ENCODE data around the gene TRIM62.
"Not testable (repeated sequence)": the region's sequence is repeated elsewhere in the genome, so short reads cannot be mapped to it uniquely, and the experiment has no call there.

Gene TRIM62

DNA sequence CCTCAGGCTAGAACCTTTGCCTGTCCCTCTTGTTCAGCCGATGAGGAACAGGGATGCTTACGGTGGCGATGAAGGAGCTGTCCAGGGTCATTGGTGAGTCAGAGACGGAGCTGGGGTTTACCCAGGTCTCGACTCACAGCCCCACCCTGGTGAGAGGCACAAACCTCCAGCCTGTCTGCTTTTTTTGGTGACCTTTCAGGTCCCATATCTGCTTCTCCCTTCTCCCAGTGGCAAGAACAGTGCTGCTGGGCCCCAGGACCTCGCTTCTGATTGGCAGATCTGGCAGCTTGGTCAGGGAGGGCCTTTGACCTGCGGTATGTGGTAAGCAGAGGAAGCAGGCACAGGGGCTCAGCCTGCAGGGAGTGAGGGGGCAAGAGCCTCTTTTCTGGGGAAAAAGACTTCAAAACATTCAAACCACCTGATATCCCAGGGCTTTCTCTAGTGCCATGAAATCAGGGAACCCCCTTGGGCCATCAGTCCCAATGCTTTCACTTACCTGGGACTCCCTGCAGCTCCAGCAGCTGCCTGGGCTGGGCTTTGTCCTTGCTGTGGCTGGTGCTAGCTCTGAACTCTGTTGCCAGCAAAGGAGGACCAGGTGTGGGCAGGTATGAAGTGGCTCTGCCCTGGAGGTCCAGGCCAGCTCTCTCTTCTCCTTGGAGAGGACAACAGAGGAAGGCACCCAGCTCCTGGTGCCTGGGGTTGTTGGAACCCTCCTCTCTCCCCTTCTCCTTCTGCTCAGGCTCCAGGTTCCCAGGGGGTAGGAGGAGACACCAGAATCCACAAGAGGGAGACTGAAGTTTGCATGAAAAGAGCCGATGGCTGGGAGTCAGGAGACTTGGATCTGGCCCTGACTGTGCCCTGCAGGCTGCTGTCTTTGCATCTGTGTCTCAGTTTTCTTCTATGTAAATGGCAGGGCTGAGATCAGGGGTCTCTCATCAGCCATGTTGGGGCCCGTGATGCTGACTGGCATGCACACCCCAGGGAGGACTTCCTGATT, 41.4 kb downstream of the TRIM62 start:
- Histone ChIP-seq H4K20me1 (ENCODE audit: insufficient read depth, low read length) (0 out of 2 replicates have a peak, but pooled peaks cover 9% of the 10 kb centered on the region), H3K4me3 (ENCODE audit: low read depth in 1 of 2, low read length in 2 of 2) (no peak overlapping the region), H3K27me3 (ENCODE audit: insufficient read depth, low read length, poor library complexity) (no peaks in the 10 kb centered on the region), H3K9me3 (ENCODE audit: insufficient read depth, low read length, severe bottlenecking) (no peaks in the 10 kb centered on the region), H3K4me1 (ENCODE audit: insufficient read depth, low read length) (no peaks in the 10 kb centered on the region), H3K79me2 (ENCODE audit: insufficient read depth, low read length) (no peaks in the 10 kb centered on the region), H2AFZ (ENCODE audit: low read depth, low read length) (no peak overlapping the region), H3K4me2 (ENCODE audit: insufficient read depth, low read length) (no peak overlapping the region), H3K36me3 (ENCODE audit: insufficient read depth, low read length) (peaks cover 8% of the 10 kb centered on the region), H3K27ac (ENCODE audit: low read length) (no peak overlapping the region), H3K9ac (ENCODE audit: low read depth, low read length) (no peak overlapping the region)
- ATAC-seq (ENCODE audit: insufficient read depth, low read depth), result no peak
- DNase-seq, result no peak
- TF ChIP-seq, protein P1, sequence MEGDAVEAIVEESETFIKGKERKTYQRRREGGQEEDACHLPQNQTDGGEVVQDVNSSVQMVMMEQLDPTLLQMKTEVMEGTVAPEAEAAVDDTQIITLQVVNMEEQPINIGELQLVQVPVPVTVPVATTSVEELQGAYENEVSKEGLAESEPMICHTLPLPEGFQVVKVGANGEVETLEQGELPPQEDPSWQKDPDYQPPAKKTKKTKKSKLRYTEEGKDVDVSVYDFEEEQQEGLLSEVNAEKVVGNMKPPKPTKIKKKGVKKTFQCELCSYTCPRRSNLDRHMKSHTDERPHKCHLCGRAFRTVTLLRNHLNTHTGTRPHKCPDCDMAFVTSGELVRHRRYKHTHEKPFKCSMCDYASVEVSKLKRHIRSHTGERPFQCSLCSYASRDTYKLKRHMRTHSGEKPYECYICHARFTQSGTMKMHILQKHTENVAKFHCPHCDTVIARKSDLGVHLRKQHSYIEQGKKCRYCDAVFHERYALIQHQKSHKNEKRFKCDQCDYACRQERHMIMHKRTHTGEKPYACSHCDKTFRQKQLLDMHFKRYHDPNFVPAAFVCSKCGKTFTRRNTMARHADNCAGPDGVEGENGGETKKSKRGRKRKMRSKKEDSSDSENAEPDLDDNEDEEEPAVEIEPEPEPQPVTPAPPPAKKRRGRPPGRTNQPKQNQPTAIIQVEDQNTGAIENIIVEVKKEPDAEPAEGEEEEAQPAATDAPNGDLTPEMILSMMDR (IDR thresholded peaks at IDR 0.05; ENCODE audit: borderline replicate concordance, extremely low read depth, low read length, poor library complexity, severe bottlenecking), result no peak
- no peak for TF ChIP-seq EZH2 (IDR thresholded peaks at IDR 0.05; ENCODE audit: borderline replicate concordance, low read depth, low read length, severe bottlenecking)

DNA sequence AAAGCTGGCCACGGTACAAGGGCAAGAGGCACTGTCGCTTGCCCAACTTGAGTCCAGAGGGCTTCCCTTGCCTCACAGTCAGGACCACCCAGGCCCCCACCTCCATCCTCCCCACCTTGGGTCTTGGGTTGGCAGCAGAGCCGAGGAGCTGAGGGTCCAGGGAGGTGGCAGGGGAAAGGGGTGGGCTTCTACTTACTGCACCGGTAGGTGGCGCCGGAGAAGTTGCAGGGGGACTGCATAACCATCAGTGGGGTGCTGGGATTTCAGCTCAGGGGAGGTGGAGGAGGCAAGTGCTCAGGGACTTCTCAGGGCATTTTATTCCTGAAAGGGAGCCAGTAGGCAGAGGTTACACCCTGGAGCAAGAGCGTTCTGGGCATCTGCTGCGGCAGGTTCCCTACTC, 44.0 kb downstream of the TRIM62 start:
- Histone ChIP-seq H3K9ac (ENCODE audit: low read depth, low read length) (no peak overlapping the region), H3K27ac (ENCODE audit: low read length) (no peak overlapping the region), H3K36me3 (ENCODE audit: insufficient read depth, low read length) (no peaks in the 10 kb centered on the region), H2AFZ (ENCODE audit: low read depth, low read length) (no peak overlapping the region), H4K20me1 (ENCODE audit: insufficient read depth, low read length) (peaks cover 8% of the 10 kb centered on the region; the same call in 1 of the 2 replicates), H3K27me3 (ENCODE audit: insufficient read depth, low read length, poor library complexity) (no peaks in the 10 kb centered on the region), H3K4me2 (ENCODE audit: insufficient read depth, low read length) (no peak overlapping the region), H3K4me3 (ENCODE audit: low read depth in 1 of 2, low read length in 2 of 2) (no peak overlapping the region), H3K4me1 (ENCODE audit: insufficient read depth, low read length) (no peaks in the 10 kb centered on the region), H3K9me3 (ENCODE audit: insufficient read depth, low read length, severe bottlenecking) (no peaks in the 10 kb centered on the region), H3K79me2 (ENCODE audit: insufficient read depth, low read length) (no peaks in the 10 kb centered on the region)
- ATAC-seq (ENCODE audit: insufficient read depth, low read depth), result peak; percentile 76
- peak; percentile 41 for DNase-seq
- TF ChIP-seq, protein P1 (IDR thresholded peaks at IDR 0.05; ENCODE audit: borderline replicate concordance, extremely low read depth, low read length, poor library complexity, severe bottlenecking), result peak; percentile 52
- TF ChIP-seq EZH2 (IDR thresholded peaks at IDR 0.05; ENCODE audit: borderline replicate concordance, low read depth, low read length, severe bottlenecking), result no peak

DNA sequence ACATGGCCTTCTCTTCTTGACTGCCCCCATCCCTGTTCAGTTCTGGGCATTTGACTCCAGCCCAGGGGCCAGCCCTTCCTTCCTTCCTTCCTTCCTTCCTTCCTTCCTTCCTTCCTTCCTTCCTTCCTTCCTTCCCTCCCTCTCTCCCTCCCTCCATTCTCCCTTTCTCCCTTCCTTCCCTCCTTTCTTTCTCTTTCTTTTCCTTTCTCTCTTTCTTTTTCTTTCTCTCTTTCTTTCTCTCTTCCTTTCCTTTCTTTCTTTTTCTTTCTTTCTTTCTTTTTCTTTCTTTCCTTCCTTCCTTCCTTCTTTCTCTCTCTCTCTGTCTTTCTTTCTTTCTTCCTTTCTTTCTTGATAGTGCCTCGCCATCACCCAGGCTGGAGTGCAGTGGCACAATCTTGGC, 45.8 kb downstream of the TRIM62 start:
- H4K20me1 ChIP-seq (ENCODE audit: insufficient read depth, low read length); H3K9me3 ChIP-seq (ENCODE audit: insufficient read depth, low read length, severe bottlenecking); H3K36me3 ChIP-seq (ENCODE audit: insufficient read depth, low read length); H3K79me2 ChIP-seq (ENCODE audit: insufficient read depth, low read length); H3K4me2 ChIP-seq (ENCODE audit: insufficient read depth, low read length); H3K27ac ChIP-seq (ENCODE audit: low read length); H2AFZ ChIP-seq (ENCODE audit: low read depth, low read length); H3K27me3 ChIP-seq (ENCODE audit: insufficient read depth, low read length, poor library complexity); DNase-seq; ATAC-seq (ENCODE audit: insufficient read depth, low read depth); H3K9ac ChIP-seq (ENCODE audit: low read depth, low read length); H3K4me1 ChIP-seq (ENCODE audit: insufficient read depth, low read length); H3K4me3 ChIP-seq (ENCODE audit: low read depth in 1 of 2, low read length in 2 of 2): not testable (repeated sequence)

DNA sequence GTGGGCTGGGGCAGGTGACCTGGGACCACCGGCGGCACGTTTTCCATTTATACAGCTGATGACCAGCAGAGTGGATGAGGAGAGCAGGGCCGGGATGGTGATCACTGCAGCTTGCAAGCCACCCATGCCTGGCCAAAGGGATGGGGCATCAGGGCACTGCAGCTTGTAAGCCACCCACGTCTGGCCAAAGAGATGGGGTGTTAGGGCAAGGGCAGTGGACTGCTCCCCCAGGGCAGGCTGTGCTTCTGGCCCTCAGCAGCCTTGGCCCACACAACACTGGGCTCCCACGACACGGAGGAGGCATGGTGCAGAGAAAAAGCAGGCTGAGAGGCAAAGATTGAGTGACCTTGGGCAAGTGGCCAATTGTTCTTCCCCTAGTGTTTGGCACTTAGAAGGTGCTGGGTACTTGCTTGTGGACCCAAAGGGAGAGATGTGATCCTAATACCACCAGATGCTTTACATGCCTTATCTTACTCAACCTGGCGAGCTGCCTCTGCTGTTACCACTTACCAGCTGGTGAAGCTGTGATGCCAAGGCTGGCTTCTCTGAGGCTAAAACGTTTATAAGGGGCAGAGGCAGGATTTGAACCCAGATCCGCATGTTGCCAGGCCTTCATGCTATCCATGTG, 48.3 kb downstream of the TRIM62 start:
- peaks cover 23% of the 10 kb centered on the region for H3K4me1 ChIP-seq (ENCODE audit: insufficient read depth, low read length)
- H3K79me2 ChIP-seq (ENCODE audit: insufficient read depth, low read length), result peaks cover 3% of the 10 kb centered on the region; the same call in 1 of the 2 replicates
- no peak overlapping the region for H3K27ac ChIP-seq (ENCODE audit: low read length)
- ATAC-seq (ENCODE audit: insufficient read depth, low read depth) (no peak), DNase-seq (no peak)
- TF ChIP-seq EZH2 (IDR thresholded peaks at IDR 0.05; ENCODE audit: borderline replicate concordance, low read depth, low read length, severe bottlenecking), result no peak
- TF ChIP-seq, protein P1 (IDR thresholded peaks at IDR 0.05; ENCODE audit: borderline replicate concordance, extremely low read depth, low read length, poor library complexity, severe bottlenecking), result no peak
- no peak overlapping the region for H3K4me2 ChIP-seq (ENCODE audit: insufficient read depth, low read length)
- no peak overlapping the region for H3K9ac ChIP-seq (ENCODE audit: low read depth, low read length)
- H3K9me3 ChIP-seq (ENCODE audit: insufficient read depth, low read length, severe bottlenecking), result no peaks in the 10 kb centered on the region
- no peak overlapping the region for H3K4me3 ChIP-seq (ENCODE audit: low read depth in 1 of 2, low read length in 2 of 2)
- no peaks in the 10 kb centered on the region for H3K27me3 ChIP-seq (ENCODE audit: insufficient read depth, low read length, poor library complexity)
- H4K20me1 ChIP-seq (ENCODE audit: insufficient read depth, low read length), result peaks cover 2% of the 10 kb centered on the region; the same call in 1 of the 2 replicates
- no peak overlapping the region for H2AFZ ChIP-seq (ENCODE audit: low read depth, low read length)
- no peaks in the 10 kb centered on the region; the same call in 1 of the 2 replicates for H3K36me3 ChIP-seq (ENCODE audit: insufficient read depth, low read length)

All from DND-41 (cell line).